Neural cell (in vitro differentiated cells): ENCODE measurements around the gene RHPN2. TPM values are rescaled to one million over a fixed set of nuclear protein-coding genes. Genes with fewer than 3 reads are reported as not detected.

Experiments
- H2AFZ ChIP-seq: fragments of 200-600, 300-800 bp; sonication (generic), shearing (Covaris generic); 2 replicates; pipeline ENCODE4 v1.6.0; 2014; ENCODE audit warnings: low read depth, mild to moderate bottlenecking, antibody characterized with exemption, low read length, moderate library complexity
- H3F3A ChIP-seq: fragments of 200-600 bp; shearing (Covaris generic); 2 replicates; pipeline ENCODE4 v1.6.1; 2016; ENCODE audit warnings: mild to moderate bottlenecking, moderate library complexity, mixed read lengths, antibody characterized with exemption, low read length; ENCODE audit not compliant: insufficient read depth, poor library complexity, severe bottlenecking
- H3K27ac ChIP-seq: fragments of 200-600, 300-800 bp; sonication (generic), shearing (Covaris generic); 2 replicates; pipeline ENCODE4 v1.5.1; 2014; ENCODE audit warnings: mild to moderate bottlenecking, low read length, moderate library complexity
- H3K27me3 ChIP-seq: fragments of 300-800, 200-600 bp; sonication (generic), shearing (Covaris generic); 2 replicates; pipeline ENCODE4 v1.6.0; 2014; ENCODE audit warnings: mild to moderate bottlenecking, low read depth, low read length, moderate library complexity; ENCODE audit not compliant: insufficient read depth
- H3K36me3 ChIP-seq: fragments of 300-800, 200-600 bp; sonication (generic), shearing (Covaris generic); 2 replicates; pipeline ENCODE4 v1.5.1; 2014; ENCODE audit warnings: mild to moderate bottlenecking, antibody characterized with exemption, low read length, moderate library complexity; ENCODE audit not compliant: insufficient read depth
- H3K4me2 ChIP-seq: fragments of 300-800, 200-600 bp; sonication (generic), shearing (Covaris generic); 2 replicates; pipeline ENCODE4 v1.6.0; 2014; ENCODE audit warnings: mild to moderate bottlenecking, low read length
- H3K4me3 ChIP-seq: fragments of 300-800, 200-600 bp; sonication (generic), shearing (Covaris generic); 2 replicates; pipeline ENCODE4 v1.5.1; 2014; ENCODE audit warnings: mild to moderate bottlenecking, low read length, moderate library complexity
- H3K79me2 ChIP-seq: fragments of 200-600 bp; shearing (Covaris generic); replicated peaks from 2 replicates; pipeline ENCODE4 v1.6.0; 2014; ENCODE audit warnings: mild to moderate bottlenecking, low read length, moderate library complexity; ENCODE audit not compliant: insufficient read depth
- H3K9ac ChIP-seq: fragments of 300-800, 200-600 bp; sonication (generic), shearing (Covaris generic); 2 replicates; pipeline ENCODE4 v1.6.1; 2016; ENCODE audit warnings: mild to moderate bottlenecking, low read length, mixed read lengths
- H3K9me2 ChIP-seq: fragments of 200-600 bp; shearing (Covaris generic); 2 replicates; pipeline ENCODE4 v1.6.1; 2016; ENCODE audit warnings: mild to moderate bottlenecking, low read length, mixed read lengths; ENCODE audit not compliant: insufficient read depth
- H3K9me3 ChIP-seq: fragments of 200-600, 300-800 bp; sonication (generic), shearing (Covaris generic); 2 replicates; pipeline ENCODE4 v1.6.1; 2016; ENCODE audit warnings: mild to moderate bottlenecking, mixed run types, low read length, moderate library complexity, mixed read lengths
- H4K20me1 ChIP-seq: fragments of 200-600 bp; shearing (Covaris generic); 2 replicates; pipeline ENCODE4 v1.6.1; 2016; ENCODE audit warnings: mild to moderate bottlenecking, mixed run types; ENCODE audit not compliant: insufficient read depth
- CTCF ChIP-seq: fragments of 450-650 bp; IDR thresholded peaks from 2 replicates; pipeline ENCODE4 v1.5.1; 2014; ENCODE audit warnings: antibody characterized with exemption, mild to moderate bottlenecking, moderate library complexity; ENCODE audit not compliant: poor library complexity, severe bottlenecking
- EP300 ChIP-seq: fragments of 450-650 bp; conservative IDR thresholded peaks from 2 replicates; pipeline ENCODE4 v1.6.1; 2014; ENCODE audit warnings: antibody characterized with exemption, mild to moderate bottlenecking, moderate library complexity; ENCODE audit not compliant: poor library complexity, severe bottlenecking
- EZH2 ChIP-seq: fragments of 200-600, 300-800 bp; shearing (Covaris generic), sonication (generic); IDR thresholded peaks from 2 replicates; pipeline ENCODE4 v1.6.1; 2014; ENCODE audit warnings: antibody characterized with exemption, low read length, borderline replicate concordance, mild to moderate bottlenecking; ENCODE audit not compliant: insufficient read depth, poor library complexity, severe bottlenecking
- MXI1 ChIP-seq: fragments of 450-650 bp; conservative IDR thresholded peaks from 2 replicates; pipeline ENCODE4 v1.6.1; 2014; ENCODE audit warnings: antibody characterized with exemption, mild to moderate bottlenecking; ENCODE audit not compliant: poor library complexity, severe bottlenecking
- POLR2AphosphoS5 ChIP-seq: IDR thresholded peaks from 2 replicates; pipeline ENCODE4 v1.6.1; 2012
- RAD21 ChIP-seq: fragments of 450-650 bp; conservative IDR thresholded peaks from 2 replicates; pipeline ENCODE4 v1.6.1; 2014; ENCODE audit warnings: antibody characterized with exemption, mild to moderate bottlenecking, moderate library complexity
- REST ChIP-seq: IDR thresholded peaks from 2 replicates; pipeline ENCODE4 v1.6.1; 2012; ENCODE audit warnings: borderline replicate concordance
- SMC3 ChIP-seq: fragments of 450-650 bp; conservative IDR thresholded peaks from 2 replicates; pipeline ENCODE4 v1.6.1; 2014; ENCODE audit warnings: antibody characterized with exemption, mild to moderate bottlenecking, moderate library complexity; ENCODE audit not compliant: poor library complexity
- TAF1 ChIP-seq: IDR thresholded peaks from 2 replicates; pipeline ENCODE4 v1.6.1; 2012; ENCODE audit warnings: low read depth
- polyA plus RNA-seq: library from polyadenylated mRNA; depleted of rRNA; stranded (reverse); fragments of >200 nt; gene quantifications from 2 replicates; pipeline ENCODE4 v1.2.3, GENCODE V29; 2014

Gene RHPN2
- polyA plus RNA-seq, 1 donor from 2014 or later = 1.5 TPM

GRCh38 chr19:33050110-33050509, 14.6 kb downstream of the RHPN2 start:
- Histone ChIP-seq H3K9me2 (no peaks in the 10 kb centered on the region), H4K20me1 (no peaks in the 10 kb centered on the region), H3K4me3 (no peak overlapping the region), H3K9ac (no peak overlapping the region), H3K4me2 (no peak overlapping the region), H3K79me2 (no peaks in the 10 kb centered on the region), H3K27me3 (no peaks in the 10 kb centered on the region), H3K9me3 (no peaks in the 10 kb centered on the region), H3K36me3 (no peaks in the 10 kb centered on the region), H3K27ac (no peak overlapping the region), H3F3A (no peaks in the 10 kb centered on the region), H2AFZ (no peak overlapping the region)
- TF ChIP-seq TAF1 (no peak), SMC3 (no peak), POLR2AphosphoS5 (no peak), CTCF (no peak), EP300 (no peak), EZH2 (no peak), REST (no peak), RAD21 (no peak)

GRCh38 chr19:33048806-33049676, 15.6 kb downstream of the RHPN2 start:
- H4K20me1 ChIP-seq = no peaks in the 10 kb centered on the region
- H3K4me2 ChIP-seq = no peak overlapping the region
- H3F3A ChIP-seq = no peaks in the 10 kb centered on the region
- H2AFZ ChIP-seq = no peak overlapping the region
- H3K27ac ChIP-seq = no peak overlapping the region
- H3K4me3 ChIP-seq = no peak overlapping the region
- H3K27me3 ChIP-seq = no peaks in the 10 kb centered on the region
- H3K36me3 ChIP-seq = no peaks in the 10 kb centered on the region
- TF ChIP-seq EZH2 = no peak
- no peak for TF ChIP-seq MXI1
- no peak for TF ChIP-seq POLR2AphosphoS5
- TF ChIP-seq TAF1 = no peak
- no peak for TF ChIP-seq EP300
- no peak for TF ChIP-seq RAD21
- TF ChIP-seq SMC3 = no peak
- H3K9me2 ChIP-seq = no peaks in the 10 kb centered on the region
- no peak overlapping the region for H3K9ac ChIP-seq
- H3K9me3 ChIP-seq = no peaks in the 10 kb centered on the region
- H3K79me2 ChIP-seq = no peaks in the 10 kb centered on the region
